Stomach (tissue), 4 donors: ENCODE data around the gene PLAC9.

Source experiments
- CTCF ChIP-seq, 7 experiments: fragments of 450-650 bp in 4 of 7; fragments of 200-600 bp in 3 of 7; sonication (generic) in 3 of 7; IDR thresholded peaks; one replicate each; pipeline ENCODE4 v1.5.1; 2016 to 2019; ENCODE audit warnings: antibody characterized with exemption in 7 of 7, control low read depth in 2 of 7, mild to moderate bottlenecking in 1 of 7
- POLR2AphosphoS5 ChIP-seq, 3 donors: sonication (generic); formaldehyde crosslinking; IDR thresholded peaks; one replicate each; pipeline ENCODE4 v1.6.1; 2016; ENCODE audit warnings: antibody characterized with exemption in 3 of 3

- TF ChIP-seq POLR2AphosphoS5 (IDR thresholded peaks at IDR 0.05) = no peak
- TF ChIP-seq CTCF (IDR thresholded peaks at IDR 0.05) = no peak
Observed at GRCh38 chr10:80158126-80158525, 25.6 kb downstream of the PLAC9 start.
